HG02970 (cell line): ENCODE data around the gene GNG12.
"Not testable (repeated sequence)": the region's sequence is repeated elsewhere in the genome, so short reads cannot be mapped to it uniquely, and the experiment has no call there.

Source experiments
- ATAC-seq: cut with Tn5 transposase; IDR thresholded peaks from one replicate; pipeline ENCODE4 v1.9.1; 2021; ENCODE audit warnings: mild to moderate bottlenecking, moderate library complexity, moderate number of reproducible peaks; ENCODE audit not compliant: unreplicated experiment, low FRiP score

The GNG12 gene

DNA sequence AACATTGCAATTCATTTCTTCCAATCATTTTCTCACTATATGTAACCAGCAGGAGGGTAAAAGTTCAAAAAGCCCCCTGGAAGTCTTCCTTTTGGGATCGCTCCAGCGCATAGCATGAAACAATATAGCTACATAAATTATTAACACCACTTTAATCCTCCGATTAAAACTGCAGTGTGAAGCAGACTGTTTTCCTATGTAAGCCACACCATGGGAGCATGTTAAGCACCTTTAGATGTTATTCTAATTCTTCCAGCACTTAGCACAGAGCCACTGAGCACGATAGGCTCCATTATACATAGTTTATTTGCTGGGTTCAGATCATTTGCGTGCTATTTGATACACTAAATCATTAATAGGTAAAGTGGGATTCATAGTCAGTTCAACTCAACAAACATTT is 166.6 kb downstream of the GNG12 start:
- ATAC-seq, result no peak

DNA sequence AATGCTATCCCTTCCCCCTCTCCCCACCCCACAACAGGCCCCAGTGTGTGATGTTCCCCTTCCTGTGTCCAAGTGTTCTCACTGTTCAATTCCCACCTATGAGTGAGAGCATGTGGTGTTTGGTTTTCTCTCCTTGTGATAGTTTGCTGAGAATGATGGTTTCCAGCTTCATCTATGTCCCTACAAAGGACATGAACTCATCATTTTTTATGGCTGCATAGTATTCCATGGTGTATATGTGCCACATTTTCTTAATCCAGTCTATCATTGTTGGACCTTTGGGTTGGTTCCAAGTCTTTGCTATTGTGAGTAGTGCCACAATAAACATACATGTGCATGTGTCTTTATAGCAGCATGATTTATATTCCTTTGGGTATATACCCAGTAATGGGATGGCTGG is 168.0 kb downstream of the GNG12 start:
- ATAC-seq, result not testable (repeated sequence)

DNA sequence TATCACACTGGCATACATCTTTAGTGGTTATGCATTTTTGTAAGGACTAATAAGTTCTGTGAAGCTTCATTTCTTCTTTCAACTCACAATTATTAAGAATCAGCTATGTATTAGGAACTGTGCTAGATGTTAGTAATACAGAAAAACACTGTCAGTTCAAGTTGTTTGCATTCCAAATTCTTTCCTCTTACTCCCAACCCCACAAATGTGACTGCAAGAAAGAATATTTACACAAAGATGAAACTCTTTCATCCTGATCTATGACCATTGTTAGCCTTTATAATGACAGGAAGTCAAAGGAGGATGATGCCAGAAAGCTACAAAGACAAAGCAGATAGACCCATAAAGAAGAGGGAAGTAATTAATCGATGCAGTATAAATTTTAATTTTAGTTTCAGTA is 169.2 kb downstream of the GNG12 start:
- no peak for ATAC-seq

DNA sequence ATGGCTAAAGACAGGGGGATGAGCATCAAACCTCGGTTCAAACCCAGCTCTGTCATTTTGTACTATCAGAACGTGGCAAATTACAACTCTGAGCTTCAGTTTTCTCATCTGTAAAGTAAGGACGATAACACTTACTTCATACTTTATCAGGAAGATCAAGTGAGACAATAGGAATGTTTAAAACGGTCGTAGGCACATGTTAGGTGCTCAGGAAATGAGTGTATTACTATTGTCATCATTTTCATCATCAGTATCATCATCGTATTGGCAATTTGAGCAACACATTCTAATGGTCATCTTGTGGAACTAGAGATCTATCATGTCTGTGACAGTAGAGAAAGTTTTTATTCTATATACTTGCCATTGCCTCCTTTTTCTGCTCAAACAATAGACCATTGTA is 170.4 kb downstream of the GNG12 start:
- no peak for ATAC-seq

DNA sequence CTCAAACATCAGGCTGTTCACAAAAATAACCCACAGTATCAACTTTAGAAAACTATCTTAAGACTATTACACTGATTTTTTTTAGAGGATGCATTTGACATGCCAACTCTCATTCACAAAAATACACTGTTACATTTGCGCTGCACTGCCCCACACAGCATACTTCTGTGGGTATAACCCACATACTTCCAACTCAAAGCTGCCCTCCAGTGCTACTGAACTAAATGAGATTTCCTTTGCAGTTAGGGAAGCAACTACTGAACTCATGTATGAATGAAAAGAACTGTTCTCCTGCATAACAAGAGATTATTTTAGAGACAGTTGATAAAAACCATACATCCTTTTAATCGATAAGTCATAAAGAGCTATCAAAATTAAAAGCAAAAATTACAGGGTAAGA is 174.0 kb downstream of the GNG12 start:
- ATAC-seq, result no peak

DNA sequence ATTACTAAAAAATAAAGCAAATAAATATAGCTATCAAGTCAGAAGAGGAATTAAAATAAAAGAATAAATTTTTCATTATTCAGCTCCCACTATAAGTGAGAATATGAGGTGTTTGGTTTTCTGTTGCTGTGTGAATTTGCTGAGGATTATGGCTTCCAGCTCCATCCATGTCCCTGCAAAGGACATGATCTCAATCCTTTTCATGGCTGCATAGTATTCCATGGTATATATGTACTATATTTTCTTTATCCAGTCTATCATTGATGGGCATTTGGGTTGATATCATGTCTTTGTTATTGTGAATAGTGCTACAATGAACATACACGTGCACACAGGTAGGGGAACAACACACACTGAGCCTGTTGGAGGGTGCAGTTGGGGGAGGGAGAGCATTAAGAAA is 176.1 kb downstream of the GNG12 start:
- not testable (repeated sequence) for ATAC-seq

DNA sequence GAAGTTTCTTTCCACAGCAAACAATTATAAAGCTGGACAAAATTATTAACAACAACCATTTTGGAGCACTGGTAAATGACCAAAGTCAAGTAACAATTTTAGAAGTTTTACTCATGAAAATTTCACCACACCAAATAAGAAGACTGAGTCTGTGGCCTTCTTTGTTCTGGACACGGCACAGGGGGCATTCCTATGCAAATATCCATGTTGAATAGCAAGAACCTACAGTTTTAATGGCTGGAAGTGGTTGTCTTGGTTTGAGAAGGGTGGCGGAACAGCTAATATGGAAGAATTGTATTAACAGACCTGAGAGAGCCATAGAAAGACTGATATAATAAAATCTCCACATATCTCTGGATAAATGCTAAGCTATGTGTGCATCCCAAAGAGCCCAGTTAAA is 177.7 kb downstream of the GNG12 start:
- ATAC-seq, result no peak

DNA sequence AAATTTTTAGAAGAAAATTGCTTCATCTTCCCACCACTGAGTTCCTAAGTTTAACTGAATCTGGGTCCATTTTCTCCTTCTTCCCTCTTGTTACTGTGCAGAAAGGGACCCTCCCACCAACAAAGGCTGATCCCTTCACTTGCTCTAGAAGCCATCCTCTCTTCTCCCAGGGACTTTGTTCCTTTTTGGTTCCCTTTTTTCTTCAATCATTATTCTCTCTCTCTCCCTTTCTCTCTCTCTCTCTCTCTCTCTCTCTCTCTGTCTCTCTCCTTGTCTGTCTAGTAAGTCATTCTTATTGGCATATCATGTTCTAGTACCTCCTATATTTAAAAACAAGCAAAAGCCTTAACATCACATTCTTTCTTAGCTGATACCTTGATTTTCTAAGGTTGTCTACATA is 180.0 kb downstream of the GNG12 start:
- no peak for ATAC-seq

DNA sequence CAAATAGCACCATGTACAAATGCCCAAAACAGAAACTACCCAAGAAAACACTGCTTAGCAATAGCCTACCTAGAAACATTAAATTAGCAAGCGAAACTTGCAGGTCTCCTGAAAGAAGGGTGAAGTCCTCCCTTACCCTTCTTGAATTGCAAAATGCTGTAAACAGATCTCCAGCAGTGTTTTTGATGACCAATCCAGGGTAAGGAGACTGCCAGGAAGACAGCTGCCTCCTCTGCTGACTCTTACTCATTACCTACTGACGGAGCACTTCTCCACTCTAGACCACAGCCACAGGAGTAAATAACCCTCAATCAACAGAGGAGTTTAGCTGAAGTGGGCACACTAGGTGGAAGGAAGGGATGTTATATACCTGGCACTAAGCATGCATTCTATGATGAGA is 180.5 kb downstream of the GNG12 start:
- no peak for ATAC-seq
